Hippocampal formation (tissue), 2 donors: Measurements from ENCODE around the gene DISC1.
"Not testable (repeated sequence)": the region's sequence is repeated elsewhere in the genome, so short reads cannot be mapped to it uniquely, and the experiment has no call there.

Experiments
- DNase-seq, 2 donors: peaks; one replicate each; lab custom pipeline; 2025; lab: John Stamatoyannopoulos, UW

DISC1 gene

DNA sequence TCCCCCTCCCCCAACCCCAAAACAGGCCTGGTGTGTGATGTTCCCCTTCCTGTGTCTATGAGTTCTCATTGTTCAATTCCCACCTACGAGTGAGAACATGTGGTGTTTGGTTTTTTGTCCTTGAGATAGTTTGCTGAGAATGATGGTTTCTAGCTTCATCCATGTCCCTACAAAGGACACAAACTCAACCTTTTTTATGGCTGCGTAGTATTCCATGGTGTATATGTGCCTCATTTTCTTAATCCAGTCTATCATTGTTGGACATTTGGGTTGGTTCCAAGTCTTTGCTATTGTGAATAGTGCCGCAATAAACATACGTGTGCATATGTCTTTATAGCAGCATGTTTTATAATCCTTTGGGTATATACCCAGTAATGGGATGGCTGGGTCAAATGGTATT is 102.4 kb downstream of the DISC1 start:
- DNase-seq, result not testable (repeated sequence)

DNA sequence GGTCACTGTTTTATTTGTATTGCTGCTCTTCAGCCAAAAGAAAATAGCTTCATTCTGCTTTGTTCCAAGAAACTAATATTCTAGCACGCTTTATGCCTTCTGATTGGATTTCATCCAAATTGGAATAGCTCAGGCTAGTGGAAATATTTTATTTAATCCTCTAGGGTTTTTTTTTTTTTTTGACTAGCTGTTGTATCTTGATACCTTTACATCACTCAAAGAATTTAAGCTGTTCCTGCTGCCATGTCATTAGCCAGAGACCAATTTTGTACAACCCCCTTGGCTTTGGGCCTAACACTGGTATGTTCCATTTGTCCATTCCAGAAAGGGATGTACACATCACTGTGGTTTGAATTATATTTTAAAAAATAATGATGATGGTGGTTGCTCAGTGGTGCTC is 103.0 kb downstream of the DISC1 start:
- DNase-seq, result no peak

- DNase-seq, result no peak
Measured at GRCh38 chr1:231731268-231731667, 104.7 kb downstream of the DISC1 start.

DNA sequence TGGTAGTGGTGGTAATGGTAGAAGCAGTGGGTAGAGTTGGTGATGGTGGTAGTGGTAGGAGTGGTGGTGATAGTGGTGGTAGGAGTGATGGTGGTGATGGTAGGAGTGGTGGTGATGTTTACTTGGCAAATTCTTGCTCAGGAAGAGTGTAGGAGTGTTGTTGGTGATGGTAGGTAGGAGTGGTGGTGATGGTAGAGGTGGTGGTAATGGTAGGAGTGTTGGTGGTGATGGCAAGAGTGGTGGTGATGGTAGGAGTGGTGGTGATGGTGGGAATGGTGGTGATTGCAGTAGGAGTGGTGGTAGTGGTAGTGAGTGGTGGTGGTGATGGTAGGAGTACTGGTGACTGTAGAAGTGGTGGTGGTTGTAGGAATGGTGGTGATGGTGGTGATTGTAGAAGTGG is 106.5 kb downstream of the DISC1 start:
- DNase-seq, result no peak

- no peak for DNase-seq
Measured at GRCh38 chr1:231733672-231734071, 107.1 kb downstream of the DISC1 start.

DNA sequence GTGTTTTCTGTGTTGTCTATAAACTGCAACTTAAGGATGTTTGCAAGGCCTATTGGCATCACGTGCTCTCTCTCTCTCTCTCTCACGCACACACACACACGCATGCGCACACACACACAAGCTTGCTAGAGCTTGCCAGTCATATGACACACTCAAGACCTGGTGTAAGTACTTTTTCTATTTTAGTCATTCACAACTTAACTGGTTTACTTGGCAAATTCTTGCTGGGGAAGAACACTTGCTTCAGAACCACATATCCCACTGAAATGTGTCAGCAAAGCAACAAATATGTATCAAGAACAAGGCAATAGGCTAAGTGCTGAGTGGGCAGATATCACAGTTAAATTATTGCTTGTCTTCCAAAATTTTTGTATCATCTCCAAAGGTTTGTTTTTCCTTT is 107.8 kb downstream of the DISC1 start:
- DNase-seq, result no peak

GRCh38 chr1:231735411-231735810 is 108.8 kb downstream of the DISC1 start:
- DNase-seq, result no peak

- no peak for DNase-seq
Measured at GRCh38 chr1:231735941-231736340, 109.4 kb downstream of the DISC1 start.

- DNase-seq, result no peak
Measured at GRCh38 chr1:231736464-231736863, 109.9 kb downstream of the DISC1 start.

DNA sequence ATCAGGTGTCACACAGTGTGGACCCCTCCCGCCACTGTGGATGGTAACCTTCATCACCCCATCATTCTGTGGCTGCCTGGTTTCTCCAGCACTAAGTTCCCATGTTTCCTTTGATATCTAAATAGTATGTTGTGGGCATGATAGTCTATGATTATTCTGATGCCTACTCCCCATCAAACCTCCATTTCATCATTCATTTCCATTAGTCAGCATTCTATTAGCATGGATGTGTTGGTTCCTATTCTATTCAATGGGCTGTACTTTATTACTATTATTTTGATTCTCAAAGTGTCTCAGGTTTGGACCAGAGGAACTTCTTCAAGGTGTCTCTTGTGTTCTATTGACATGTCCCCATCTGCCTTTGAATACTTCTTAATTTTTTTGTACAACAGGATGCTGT is 112.0 kb downstream of the DISC1 start:
- DNase-seq, result no peak

- DNase-seq, result no peak
Measured at GRCh38 chr1:231743966-231744365, 117.4 kb downstream of the DISC1 start.

DNA sequence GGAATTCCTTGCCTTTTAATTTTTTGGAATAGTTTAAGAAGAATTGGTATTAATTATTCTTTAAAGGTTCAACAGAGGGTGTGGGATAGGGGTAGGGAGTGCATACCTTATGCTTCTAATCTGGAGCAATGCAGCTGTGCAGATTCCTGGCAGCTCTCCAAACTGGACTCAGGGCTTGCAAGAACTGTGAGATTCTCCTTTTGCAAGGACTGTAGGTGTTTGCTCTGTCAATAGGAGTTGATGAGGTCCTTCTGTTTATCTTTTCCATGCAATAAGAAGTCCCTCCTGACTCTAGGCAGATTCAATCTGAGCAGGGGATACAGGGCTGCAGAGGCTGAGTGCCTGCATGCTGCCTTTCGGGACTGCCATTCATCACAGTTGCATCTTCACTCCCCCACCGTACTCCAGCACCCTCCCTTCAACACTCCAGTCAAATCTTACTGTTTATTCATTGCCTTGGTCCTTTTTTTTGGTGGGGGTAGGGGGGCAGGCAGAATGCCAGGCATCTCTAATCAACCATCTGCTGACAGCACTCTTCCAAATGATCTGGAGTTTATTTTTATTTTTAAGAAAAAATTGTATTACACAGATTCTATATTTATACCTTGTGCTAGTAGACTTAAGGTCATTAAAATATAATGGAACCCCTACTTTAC is 122.3 kb downstream of the DISC1 start:
- no peak for DNase-seq

DNA sequence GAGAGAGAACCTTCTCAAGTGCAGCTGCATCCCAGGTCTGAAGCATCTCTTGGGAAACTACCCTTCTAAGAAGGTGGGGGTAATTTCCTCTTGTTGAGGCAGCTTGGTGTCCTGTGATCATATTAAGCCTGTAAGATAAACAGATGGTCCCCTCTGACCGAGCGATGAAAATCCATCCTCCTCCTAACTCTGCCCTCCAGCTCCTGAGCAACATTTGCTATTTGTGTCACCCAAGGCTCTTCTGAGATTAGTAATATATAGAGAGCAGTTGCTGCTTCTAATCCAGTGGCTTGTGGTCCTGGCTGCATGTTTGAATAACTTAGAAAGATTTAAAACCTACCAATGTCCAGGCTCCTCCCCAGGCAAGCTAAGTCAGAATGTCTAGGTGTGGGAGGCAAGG is 123.7 kb downstream of the DISC1 start:
- DNase-seq, result no peak

DNA sequence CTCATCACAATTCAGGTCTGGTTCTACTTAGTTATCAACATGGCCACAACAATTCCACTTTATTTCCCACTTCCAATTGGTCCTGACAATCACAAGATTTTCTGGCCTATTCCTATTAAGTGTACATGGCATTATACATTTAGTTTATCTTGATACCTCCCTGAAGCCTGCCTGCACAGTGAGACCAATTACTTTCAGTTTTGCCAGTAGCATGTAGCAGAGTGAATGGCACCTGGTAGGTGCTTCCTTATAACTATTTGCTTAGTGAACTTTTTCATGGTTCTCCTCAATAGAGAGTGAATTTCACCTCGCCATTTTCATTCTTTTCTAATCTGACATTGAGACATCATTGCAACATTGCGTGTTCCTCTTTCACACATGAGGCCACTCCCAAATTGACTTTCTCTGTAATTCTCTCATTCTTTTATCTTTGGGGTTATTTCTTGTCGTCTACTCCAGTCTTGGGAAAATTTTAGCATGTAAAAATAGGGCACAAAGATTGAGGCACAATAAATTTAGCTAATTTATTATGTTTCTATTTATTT is 124.3 kb downstream of the DISC1 start:
- no peak for DNase-seq

DNA sequence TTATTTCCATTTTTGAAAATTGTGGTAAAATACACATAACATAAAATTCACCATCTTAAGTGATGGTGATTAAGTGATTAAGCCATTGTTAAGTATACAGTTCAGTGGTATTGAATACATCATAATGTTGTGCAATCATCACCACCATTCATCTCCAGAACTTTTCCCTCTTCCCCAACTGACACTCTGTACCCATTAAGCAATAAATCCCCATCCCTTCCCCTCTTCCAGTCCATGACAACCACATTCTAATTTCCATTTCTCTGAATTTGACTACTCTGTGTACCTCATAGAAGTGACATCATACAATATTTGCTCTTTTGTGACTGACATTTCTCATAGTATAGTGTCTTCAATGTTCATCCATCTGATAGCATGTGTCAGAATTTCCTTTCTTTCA is 124.8 kb downstream of the DISC1 start:
- no peak for DNase-seq

DNA sequence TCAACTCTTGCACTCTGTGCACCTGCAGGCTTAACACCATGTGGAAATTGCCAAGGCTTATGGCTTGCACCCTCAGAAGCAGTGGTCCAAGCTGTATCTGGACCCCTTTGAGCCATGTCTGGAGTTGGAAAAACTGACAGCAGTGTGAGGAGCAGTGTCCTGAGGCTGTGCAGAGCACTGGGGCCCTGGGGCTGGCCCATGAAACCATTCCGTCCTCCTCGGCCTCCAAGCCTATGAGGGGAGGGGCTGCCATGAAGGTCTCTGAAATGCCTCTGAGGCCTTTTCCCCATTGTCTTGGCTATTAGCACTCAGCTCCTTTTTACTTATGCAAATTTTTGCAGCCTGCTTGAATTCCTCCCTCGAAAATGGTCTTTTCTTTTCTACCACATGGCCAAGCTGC is 126.7 kb downstream of the DISC1 start:
- no peak for DNase-seq

- DNase-seq, result no peak
Measured at GRCh38 chr1:231757101-231757404, 130.5 kb downstream of the DISC1 start.

DNA sequence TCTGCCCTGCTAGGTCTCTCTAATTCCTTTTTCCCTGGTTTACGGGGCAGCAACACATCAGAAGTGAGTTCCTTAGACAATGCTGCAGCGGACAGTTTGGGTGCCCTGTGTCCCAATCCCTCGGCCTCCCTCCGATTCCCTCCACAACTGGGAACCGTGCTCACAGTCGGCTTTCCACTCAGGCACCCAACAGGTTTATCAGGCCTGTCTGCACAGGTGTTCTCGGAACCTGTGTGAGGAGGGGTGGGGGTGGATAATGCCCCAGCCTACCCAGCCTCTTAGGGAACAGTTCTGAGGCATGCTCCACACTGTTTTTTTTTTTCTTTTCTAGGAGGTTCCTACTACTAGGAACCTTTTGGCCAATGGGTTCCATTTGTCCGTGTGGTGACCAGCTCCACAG is 131.2 kb downstream of the DISC1 start:
- no peak for DNase-seq

- no peak for DNase-seq
Measured at GRCh38 chr1:231761252-231761651, 134.7 kb downstream of the DISC1 start.

DNA sequence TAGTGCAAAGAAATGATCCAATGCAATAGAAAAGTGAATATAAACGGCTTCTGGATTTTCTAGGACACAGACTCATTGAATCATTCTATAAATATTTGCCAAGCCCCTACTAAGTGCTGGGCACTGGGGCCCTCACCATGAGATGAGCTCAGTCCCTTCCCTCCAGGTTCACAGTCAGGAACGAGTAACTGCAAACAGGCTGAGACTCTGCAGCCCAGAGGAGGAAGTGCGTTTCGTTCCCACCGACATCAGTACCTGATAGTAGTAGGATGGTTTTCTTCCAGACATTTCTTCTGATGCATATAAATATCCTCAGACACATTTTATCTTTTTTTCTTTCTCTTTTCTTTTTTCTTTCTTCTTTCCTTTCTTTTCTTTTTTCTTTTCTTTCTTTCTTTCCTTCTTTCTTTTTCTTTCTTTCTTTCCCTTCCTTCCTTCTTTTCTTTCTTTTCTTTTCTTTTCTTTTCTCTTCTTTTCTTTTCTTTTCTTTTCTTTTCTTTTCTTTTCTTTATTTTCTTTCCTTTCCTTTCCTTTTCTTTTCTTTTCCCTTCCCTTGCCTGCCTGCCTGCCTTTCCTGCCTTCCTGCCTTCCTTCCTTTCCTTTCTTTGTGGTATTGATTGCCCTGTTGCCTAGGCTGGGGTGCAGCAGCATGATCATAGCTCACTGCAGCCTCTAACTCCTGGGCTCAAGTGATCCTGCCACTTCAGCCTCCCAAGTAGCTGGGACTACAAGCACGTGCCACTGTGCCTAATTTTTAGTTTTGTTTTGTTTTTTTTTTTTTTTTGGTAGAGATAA is 135.4 kb downstream of the DISC1 start:
- no peak for DNase-seq

DNA sequence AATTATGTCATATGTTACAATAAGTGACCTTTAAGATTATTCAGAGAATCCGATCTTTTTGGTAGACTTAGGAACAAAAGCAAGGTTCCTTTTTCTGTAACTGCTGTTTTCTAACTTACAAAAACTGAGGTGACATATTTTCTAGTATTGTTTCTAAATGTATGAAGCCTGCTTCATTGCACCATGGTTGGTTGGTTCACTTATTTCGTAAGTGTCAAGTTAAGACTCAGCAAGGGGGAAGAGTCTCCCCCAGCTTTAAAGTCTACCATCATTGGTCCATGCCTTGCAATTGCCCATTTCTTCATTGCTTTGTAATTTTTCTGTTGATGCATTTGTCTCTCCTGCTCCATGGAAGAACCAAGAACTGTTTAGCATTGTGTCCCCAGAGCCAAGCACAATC is 136.9 kb downstream of the DISC1 start:
- DNase-seq, result no peak

- DNase-seq, result not testable (repeated sequence)
Measured at GRCh38 chr1:231765825-231766224, 139.2 kb downstream of the DISC1 start.

GRCh38 chr1:231767471-231767870 is 140.9 kb downstream of the DISC1 start:
- no peak for DNase-seq

DNA sequence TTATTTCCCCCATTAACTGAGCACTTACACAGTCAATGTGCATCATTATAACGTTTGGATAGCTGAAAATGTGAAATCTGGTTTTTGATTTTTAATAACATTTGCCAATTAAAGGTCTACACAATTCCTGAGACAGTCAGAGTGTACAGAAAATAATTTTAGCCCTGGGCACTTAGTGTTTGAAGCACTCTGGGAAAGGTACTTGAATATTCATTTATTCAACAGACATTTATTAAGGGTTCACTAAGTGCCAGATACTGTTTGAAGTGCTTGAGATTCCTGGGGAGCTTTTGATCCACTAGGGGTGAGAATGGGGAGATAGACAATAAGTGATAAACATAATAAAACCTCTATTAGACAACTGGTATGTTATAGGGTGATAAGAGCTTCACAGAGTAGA is 141.8 kb downstream of the DISC1 start:
- no peak for DNase-seq
